Tibial nerve (tissue), 4 donors: Measurements from ENCODE around the gene JOSD2. TPM values are rescaled to one million over a fixed set of nuclear protein-coding genes. Genes with fewer than 3 reads are reported as not detected.

Source experiments
- DNase-seq, 2 donors: peaks; one replicate each; pipeline ENCODE4 v3.0.0-alpha.2; 2019; ENCODE audit warnings: low spot score in 2 of 2
- H3K27ac ChIP-seq, 4 donors: fragments of 200-600 bp; sonication (generic) in 3 of 4; one replicate each; pipeline ENCODE4 v1.5.1; 2017 to 2019; ENCODE audit warnings: mild to moderate bottlenecking in 1 of 4
- H3K27me3 ChIP-seq, 2 donors: fragments of 200-600 bp; sonication (generic) in 1 of 2; one replicate each; pipeline versions ENCODE4 v1.5.1 to v1.6.0; 2017 to 2019
- H3K36me3 ChIP-seq, 3 donors: fragments of 200-600 bp; sonication (generic); one replicate each; pipeline ENCODE4 v1.5.1; 2018 to 2019
- H3K4me1 ChIP-seq, 4 donors: fragments of 200-600 bp; sonication (generic) in 3 of 4; one replicate each; pipeline ENCODE4 v1.5.1; 2017 to 2019
- H3K4me3 ChIP-seq, 4 donors: fragments of 200-600 bp; sonication (generic) in 3 of 4; one replicate each; pipeline ENCODE4 v1.5.1; 2017 to 2019; ENCODE audit warnings: mild to moderate bottlenecking in 1 of 4, moderate library complexity in 1 of 4
- H3K9me3 ChIP-seq, 4 donors: fragments of 200-600 bp; sonication (generic) in 3 of 4; one replicate each; pipeline ENCODE4 v1.5.1; 2017 to 2019
- EP300 ChIP-seq, 2 donors: sonication (generic); formaldehyde crosslinking; IDR thresholded peaks; one replicate each; pipeline ENCODE4 v1.6.1; 2017; ENCODE audit warnings: antibody characterized with exemption in 2 of 2, mild to moderate bottlenecking in 1 of 2
- POLR2A ChIP-seq, 2 donors: fragments of 450-650 bp; IDR thresholded peaks; one replicate each; pipeline ENCODE4 v1.6.1; 2017; ENCODE audit warnings: antibody characterized with exemption in 2 of 2, mild to moderate bottlenecking in 2 of 2, moderate library complexity in 2 of 2
- WGBS, 2 donors: methylation state at CpG; one replicate each; pipeline ENCODE4 v1.1.5; 2018; 5-methylcytosine and 5-hydroxymethylcytosine counted together
- total RNA-seq, 4 donors: library from RNA; depleted of rRNA; stranded (reverse); fragments of >200 nt; gene quantifications; one replicate each; pipeline ENCODE4 v1.1.0, GENCODE V29; 2016
- TF ChIP-seq, protein P1 (sequence below), 5 experiments: fragments of 200-600 bp in 3 of 5; fragments of 450-650 bp in 2 of 5; sonication (generic) in 3 of 5; IDR thresholded peaks; one replicate each; pipeline ENCODE4 v1.5.1; 2016 to 2019; ENCODE audit warnings: antibody characterized with exemption in 5 of 5, mild to moderate bottlenecking in 3 of 5, moderate library complexity in 2 of 5

Gene JOSD2
- total RNA-seq, 4 donors from 2014 or later, result 32.3 to 52.2 (median 38.8) TPM

DNA sequence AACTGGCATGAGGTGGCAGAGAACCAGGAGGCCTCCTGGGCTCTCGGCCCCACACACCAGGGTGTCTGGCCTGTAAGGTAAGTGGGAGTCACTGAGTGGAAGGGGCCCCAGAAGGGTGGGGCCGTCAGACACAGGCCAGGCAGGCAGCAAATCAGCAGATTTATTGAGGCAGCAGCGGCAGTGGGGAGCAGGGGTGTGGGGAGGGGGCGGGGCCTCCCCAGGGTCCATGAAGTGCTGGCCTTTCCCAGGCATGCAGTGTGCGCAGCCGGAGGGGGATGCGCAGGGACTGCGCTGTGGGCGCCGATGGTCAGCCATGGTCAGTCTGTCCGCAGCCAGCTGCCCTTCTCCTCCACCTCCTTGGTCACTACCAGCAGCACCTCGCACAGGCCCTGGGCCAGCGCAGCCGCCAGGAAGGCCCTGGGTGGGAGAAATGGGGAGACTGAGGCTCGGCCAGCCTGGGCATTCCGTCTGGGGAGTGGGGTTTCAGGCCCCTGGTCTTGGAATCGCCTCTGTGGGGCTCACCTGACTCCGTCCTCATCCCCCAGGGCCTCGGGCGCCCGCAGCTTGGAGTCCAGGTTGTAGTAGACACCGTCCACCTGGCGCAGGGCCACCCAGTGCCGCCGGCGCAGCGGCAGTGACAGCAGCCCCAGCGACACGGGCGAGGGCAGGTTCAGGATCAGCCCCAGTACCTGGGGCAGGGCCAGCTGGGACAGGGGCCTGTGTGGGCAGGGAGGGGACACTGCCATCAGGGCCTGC, 5.0 kb downstream of the JOSD2 start:
- Histone ChIP-seq H3K27me3 (peaks cover 0 to under 1% of the 10 kb centered on the region in 2 donors), H3K9me3 (no peaks in the 10 kb centered on the region), H3K36me3 (peaks cover 0 to 23% (median 0%) of the 10 kb centered on the region in 3 donors), H3K4me1 (peaks cover 0 to 17% (median 9%) of the 10 kb centered on the region in 4 donors), H3K27ac (no peak overlapping the region), H3K4me3 (no peak overlapping the region)
- TF ChIP-seq, protein P1, sequence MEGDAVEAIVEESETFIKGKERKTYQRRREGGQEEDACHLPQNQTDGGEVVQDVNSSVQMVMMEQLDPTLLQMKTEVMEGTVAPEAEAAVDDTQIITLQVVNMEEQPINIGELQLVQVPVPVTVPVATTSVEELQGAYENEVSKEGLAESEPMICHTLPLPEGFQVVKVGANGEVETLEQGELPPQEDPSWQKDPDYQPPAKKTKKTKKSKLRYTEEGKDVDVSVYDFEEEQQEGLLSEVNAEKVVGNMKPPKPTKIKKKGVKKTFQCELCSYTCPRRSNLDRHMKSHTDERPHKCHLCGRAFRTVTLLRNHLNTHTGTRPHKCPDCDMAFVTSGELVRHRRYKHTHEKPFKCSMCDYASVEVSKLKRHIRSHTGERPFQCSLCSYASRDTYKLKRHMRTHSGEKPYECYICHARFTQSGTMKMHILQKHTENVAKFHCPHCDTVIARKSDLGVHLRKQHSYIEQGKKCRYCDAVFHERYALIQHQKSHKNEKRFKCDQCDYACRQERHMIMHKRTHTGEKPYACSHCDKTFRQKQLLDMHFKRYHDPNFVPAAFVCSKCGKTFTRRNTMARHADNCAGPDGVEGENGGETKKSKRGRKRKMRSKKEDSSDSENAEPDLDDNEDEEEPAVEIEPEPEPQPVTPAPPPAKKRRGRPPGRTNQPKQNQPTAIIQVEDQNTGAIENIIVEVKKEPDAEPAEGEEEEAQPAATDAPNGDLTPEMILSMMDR (IDR thresholded peaks at IDR 0.05), result no peak
- TF ChIP-seq EP300 (IDR thresholded peaks at IDR 0.05) (no peak), POLR2A (IDR thresholded peaks at IDR 0.05) (no peak)
- DNase-seq, result no peak
- WGBS, 2 donors, result 50 to 92% methylated on average over 2 to 21 of the region's 30 CpGs

DNA sequence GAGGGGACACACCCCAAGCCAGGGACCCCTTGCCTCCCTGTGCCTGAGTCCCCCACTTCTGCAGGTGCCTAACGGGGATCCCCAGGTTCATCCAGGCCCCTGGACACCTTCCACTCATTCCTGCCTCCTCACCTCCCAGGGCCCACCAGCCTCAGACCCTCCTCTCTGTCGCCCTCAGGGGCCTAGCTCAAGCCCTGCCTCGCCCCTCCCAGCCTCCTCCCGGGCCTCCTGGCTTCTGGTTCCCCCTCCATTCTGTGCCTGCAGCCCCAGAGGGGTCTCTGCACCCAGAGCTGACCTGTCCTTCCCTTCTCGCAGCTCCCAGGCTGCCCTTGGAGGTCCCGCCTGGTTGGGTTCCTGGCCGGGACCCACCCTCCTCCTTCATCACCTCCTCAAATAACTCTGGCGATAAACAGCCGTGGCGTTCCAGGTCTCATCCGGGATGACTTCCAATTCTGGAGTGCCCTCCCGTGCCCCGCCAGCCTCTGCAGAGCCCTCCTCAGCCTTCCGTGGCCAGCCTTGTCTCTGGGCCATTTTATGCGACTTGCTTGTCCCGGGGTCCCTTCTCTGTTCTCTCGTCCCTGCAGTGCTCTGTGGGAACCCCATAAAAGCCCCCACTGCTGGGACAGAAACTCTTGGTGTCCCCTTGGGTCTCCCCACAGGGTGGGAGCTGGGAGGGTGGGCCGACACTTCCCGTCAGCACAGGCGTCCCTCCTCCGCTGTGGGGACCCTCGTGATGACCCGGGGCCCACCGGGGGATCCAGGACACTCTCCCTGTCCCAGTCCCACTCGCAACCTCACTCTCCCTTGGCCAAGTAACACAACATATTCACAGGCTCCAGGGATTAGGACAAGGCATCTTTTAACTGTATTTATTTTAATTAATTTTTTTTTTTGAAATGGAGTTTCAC, 9.2 kb downstream of the JOSD2 start:
- WGBS, 2 donors, result 62 to 65% methylated on average over 23 to 25 of the region's 25 CpGs
- TF ChIP-seq POLR2A (IDR thresholded peaks at IDR 0.05) (no peak), EP300 (IDR thresholded peaks at IDR 0.05) (no peak)
- TF ChIP-seq, protein P1 (IDR thresholded peaks at IDR 0.05), result no peak
- Histone ChIP-seq H3K27ac (no peak overlapping the region), H3K36me3 (peaks cover 0 to 15% (median 0%) of the 10 kb centered on the region in 3 donors), H3K4me3 (no peak overlapping the region), H3K4me1 (peaks cover 0 to 2% (median 0%) of the 10 kb centered on the region in 4 donors), H3K27me3 (peaks cover 0 to 11% of the 10 kb centered on the region in 2 donors), H3K9me3 (no peaks in the 10 kb centered on the region)
- no peak for DNase-seq

DNA sequence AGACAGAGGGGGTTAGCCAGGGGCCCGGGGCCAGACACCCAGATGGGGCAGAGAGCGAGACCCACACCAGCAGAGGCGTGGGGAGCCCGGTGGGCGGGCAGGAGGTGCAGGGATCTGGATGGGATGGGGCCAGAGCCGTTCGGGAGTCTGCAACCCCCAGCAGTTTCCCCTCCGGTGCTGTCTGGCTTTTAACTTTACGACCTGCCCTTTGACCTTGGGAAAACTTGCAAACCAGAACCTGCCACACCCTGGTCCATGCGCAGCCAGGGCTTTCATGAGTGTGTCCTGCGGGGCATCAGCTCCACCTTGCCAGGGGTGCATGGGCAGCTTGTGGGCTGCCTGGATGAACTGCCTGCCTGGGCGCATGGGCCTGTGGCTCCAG, 9.8 kb downstream of the JOSD2 start:
- peaks cover 0 to 12% (median 0%) of the 10 kb centered on the region in 3 donors for H3K36me3 ChIP-seq
- TF ChIP-seq, protein P1 (IDR thresholded peaks at IDR 0.05), result no peak
- TF ChIP-seq POLR2A (IDR thresholded peaks at IDR 0.05), result no peak
- no peak for TF ChIP-seq EP300 (IDR thresholded peaks at IDR 0.05)
- H3K27ac ChIP-seq, result no peak overlapping the region
- DNase-seq, result no peak
- no peak overlapping the region for H3K4me3 ChIP-seq
- WGBS, 2 donors, result 41 to 53% methylated on average over 10 to 11 of the region's 12 CpGs
- H3K27me3 ChIP-seq, result peaks cover 0 to 11% of the 10 kb centered on the region in 2 donors
- peaks cover 0 to 9% (median 0%) of the 10 kb centered on the region in 4 donors for H3K4me1 ChIP-seq
- no peaks in the 10 kb centered on the region for H3K9me3 ChIP-seq

DNA sequence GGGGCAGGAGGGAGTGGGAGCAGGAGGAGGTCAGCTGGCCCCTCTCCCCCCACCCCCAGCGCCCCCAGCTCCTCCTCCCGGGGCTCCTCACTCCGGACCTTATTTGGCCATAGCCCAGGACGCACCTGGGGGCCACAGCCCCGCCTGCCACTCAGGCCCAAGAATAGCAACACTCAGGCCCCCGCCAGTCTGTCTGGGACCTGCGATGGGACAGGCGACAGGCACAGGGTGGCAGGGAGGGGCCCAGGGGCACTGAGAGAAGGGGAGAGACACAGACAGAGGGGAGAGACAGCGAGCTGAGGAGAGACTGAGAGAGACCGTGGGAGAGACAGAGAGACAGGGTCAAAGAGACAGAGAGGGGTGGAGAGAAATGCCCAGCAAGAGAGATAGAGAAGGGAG, 10.2 kb downstream of the JOSD2 start:
- Histone ChIP-seq H3K4me3 (no peak overlapping the region), H3K36me3 (peaks cover 0 to 8% (median 0%) of the 10 kb centered on the region in 3 donors), H3K27ac (no peak overlapping the region), H3K9me3 (no peaks in the 10 kb centered on the region), H3K27me3 (peaks cover 0 to 11% of the 10 kb centered on the region in 2 donors), H3K4me1 (peaks cover 0 to 11% (median 0%) of the 10 kb centered on the region in 4 donors)
- DNase-seq, result no peak
- TF ChIP-seq POLR2A (IDR thresholded peaks at IDR 0.05) (no peak), EP300 (IDR thresholded peaks at IDR 0.05) (no peak)
- TF ChIP-seq, protein P1 (IDR thresholded peaks at IDR 0.05), result no peak
- WGBS, 2 donors, result 56 to 69% methylated on average over 5 to 7 of the region's 10 CpGs
